Chondrocyte (in vitro differentiated cells): Measurements from ENCODE around the gene RER1. TPM values are rescaled to one million over a fixed set of nuclear protein-coding genes. Genes with fewer than 3 reads are reported as not detected.

Experiments
- DNase-seq: peaks from one replicate; pipeline ENCODE4 v3.0.0; 2021; ENCODE audit warnings: mixed read lengths, low spot score
- H3K27ac Mint-ChIP-seq: one replicate; pipeline ENCODE4 v1.8.0; 2021; ENCODE audit warnings: mild to moderate bottlenecking, moderate library complexity, mixed read lengths; ENCODE audit not compliant: unreplicated experiment
- H3K27me3 Mint-ChIP-seq: 2 replicates; pipeline ENCODE4 v1.8.0; 2021; ENCODE audit warnings: low read depth, mixed read lengths
- H3K36me3 Mint-ChIP-seq: 2 replicates; pipeline ENCODE4 v1.8.0; 2021; ENCODE audit warnings: low read depth, mixed read lengths
- H3K4me1 Mint-ChIP-seq: 2 replicates; pipeline ENCODE4 v1.8.0; 2021; ENCODE audit warnings: low read depth, mild to moderate bottlenecking, mixed read lengths
- H3K4me3 Mint-ChIP-seq: one replicate; pipeline ENCODE4 v1.8.0; 2021; ENCODE audit warnings: mild to moderate bottlenecking, moderate library complexity, mixed read lengths; ENCODE audit not compliant: unreplicated experiment
- H3K9me3 Mint-ChIP-seq: 2 replicates; pipeline ENCODE4 v1.8.0; 2021; ENCODE audit warnings: low read depth, mixed read lengths
- long read RNA-seq: library from polyadenylated mRNA; stranded (forward); transcript quantifications from one replicate; pipeline ENCODE4 v2.0.0, GENCODE V29; 2021
- total RNA-seq: library from RNA; stranded (reverse); gene quantifications from 3 replicates; pipeline ENCODE4 v1.2.1, GENCODE V29; 2021
- TF ChIP-seq, protein P1 (sequence below): fragments of 200-600 bp; sonication (generic); IDR thresholded peaks from 2 replicates; pipeline ENCODE4 v1.5.0; 2021; ENCODE audit warnings: antibody characterized with exemption, mild to moderate bottlenecking, moderate library complexity

The RER1 gene, protein sequence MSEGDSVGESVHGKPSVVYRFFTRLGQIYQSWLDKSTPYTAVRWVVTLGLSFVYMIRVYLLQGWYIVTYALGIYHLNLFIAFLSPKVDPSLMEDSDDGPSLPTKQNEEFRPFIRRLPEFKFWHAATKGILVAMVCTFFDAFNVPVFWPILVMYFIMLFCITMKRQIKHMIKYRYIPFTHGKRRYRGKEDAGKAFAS
- 158 to 177 TPM (median 175 TPM) in 3 replicates for total RNA-seq
- long read RNA-seq, transcript RER1-209 (7 exons, 3,044 nt), result major isoform, 258 of 403 reads
- long read RNA-seq, transcript RER1-202 (7 exons, 1,404 nt), result minor isoform, 13 of 403 reads
- long read RNA-seq, transcript RER1-207 (6 exons, 2,469 nt), result minor isoform, 14 of 403 reads
- long read RNA-seq, partial matches to known transcripts, result 28 of 403 reads
- long read RNA-seq, other reads (novel, unspliced or antisense), result 88 of 403 reads

DNA sequence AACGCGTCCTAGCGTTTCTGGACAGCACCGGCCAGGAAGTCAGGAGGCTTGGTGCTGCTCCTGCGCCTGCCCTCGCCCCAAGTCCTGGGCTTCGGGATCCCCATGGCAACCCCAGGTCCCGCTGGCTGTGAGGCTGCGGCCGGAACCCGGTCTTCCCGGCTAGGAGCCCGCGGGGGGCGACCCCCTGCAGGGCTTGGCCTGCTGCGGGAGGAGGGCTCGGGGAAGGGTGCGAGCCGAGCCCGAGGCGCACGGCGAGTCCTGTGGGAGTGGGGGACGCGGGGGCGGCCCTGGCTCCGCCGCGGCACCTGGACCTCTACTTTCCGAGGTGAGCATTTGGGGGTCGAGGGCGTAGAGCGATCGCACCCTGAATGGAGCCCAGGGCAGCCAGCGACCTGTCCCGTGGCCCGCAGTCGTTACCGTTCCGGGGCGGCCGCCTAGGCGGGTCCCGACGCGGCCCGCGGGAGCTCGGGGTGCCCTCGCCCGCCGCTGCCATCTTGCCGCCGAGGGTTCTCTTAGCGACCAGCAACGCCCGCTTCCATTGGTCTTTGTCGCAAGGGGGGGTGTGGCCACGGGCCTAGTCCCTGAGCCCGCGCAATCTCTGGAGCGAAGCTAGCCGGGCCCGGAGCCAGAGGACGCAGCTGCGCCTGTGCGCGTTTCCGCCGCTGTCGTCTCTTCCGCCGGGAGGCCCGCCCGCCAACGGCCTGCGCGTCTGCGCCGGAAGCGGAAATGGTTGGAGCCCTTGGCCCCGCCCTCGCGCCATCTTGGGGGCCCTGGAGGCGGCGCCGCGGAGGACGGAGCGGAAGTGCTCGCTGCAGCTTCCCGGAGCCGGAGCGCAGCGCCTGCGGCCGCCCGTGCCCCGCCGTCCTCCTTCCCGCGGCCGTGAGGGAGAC lies at the start of gene RER1, which contains the start of gene MORN1:
Gene RER1 (plus strand): TSS at position 801 of the 890 bp plus-strand sequence. CDS start 3,950 bp downstream, outside the sequence.
Gene MORN1 (minus strand): TSS at position 514 of the 890 bp plus-strand sequence. CDS start 21 bp downstream, at position 493.
- H3K4me1 Mint-ChIP-seq, result peaks cover 37% of the 10 kb centered on the region
- peak; percentile 99 for DNase-seq
- peak within 1 kb of the TSS; percentile 83 for H3K27ac Mint-ChIP-seq
- no peaks in the 10 kb centered on the region for H3K27me3 Mint-ChIP-seq
- TF ChIP-seq, protein P1, sequence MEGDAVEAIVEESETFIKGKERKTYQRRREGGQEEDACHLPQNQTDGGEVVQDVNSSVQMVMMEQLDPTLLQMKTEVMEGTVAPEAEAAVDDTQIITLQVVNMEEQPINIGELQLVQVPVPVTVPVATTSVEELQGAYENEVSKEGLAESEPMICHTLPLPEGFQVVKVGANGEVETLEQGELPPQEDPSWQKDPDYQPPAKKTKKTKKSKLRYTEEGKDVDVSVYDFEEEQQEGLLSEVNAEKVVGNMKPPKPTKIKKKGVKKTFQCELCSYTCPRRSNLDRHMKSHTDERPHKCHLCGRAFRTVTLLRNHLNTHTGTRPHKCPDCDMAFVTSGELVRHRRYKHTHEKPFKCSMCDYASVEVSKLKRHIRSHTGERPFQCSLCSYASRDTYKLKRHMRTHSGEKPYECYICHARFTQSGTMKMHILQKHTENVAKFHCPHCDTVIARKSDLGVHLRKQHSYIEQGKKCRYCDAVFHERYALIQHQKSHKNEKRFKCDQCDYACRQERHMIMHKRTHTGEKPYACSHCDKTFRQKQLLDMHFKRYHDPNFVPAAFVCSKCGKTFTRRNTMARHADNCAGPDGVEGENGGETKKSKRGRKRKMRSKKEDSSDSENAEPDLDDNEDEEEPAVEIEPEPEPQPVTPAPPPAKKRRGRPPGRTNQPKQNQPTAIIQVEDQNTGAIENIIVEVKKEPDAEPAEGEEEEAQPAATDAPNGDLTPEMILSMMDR, result no peak
- peaks cover 5% of the 10 kb centered on the region for H3K36me3 Mint-ChIP-seq
- H3K9me3 Mint-ChIP-seq, result no peaks in the 10 kb centered on the region
- peak within 1 kb of the TSS; percentile 80 for H3K4me3 Mint-ChIP-seq

DNA sequence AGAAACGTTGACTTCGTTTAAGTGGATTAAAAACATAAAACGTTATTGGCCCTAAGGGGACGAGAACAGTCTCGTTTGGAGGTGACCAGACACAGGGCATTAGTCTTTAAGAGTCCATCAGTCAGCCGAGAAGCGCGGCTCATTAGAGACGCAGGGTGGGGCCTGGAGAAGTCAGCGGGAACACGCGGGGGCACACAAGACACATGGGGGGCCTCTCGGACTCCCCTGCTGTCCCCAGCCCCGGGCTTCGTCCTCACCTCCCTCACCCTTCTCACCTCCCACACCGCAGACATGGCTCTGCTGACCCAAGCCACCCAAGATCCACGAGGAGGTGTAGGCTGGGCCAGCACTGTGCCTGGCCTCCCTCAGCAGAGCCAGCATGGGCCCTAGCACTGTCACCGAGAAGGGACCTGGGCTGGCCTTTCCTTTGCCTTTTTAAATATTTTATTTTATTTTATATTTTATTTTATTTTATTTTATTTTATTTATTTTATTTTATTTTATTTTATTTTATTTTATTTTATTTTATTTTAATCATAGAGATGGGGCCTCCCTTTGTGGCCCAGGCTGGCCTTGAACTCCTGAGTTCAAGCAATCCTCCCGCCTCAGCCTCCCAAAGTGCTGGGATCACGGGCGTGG lies 49.1 kb upstream of the RER1 start:
- TF ChIP-seq, protein P1, result no peak
- Mint-ChIP-seq H3K27me3 (no peaks in the 10 kb centered on the region), H3K9me3 (no peaks in the 10 kb centered on the region), H3K4me3 (no peak overlapping the region), H3K27ac (no peak overlapping the region), H3K36me3 (no peaks in the 10 kb centered on the region), H3K4me1 (no peaks in the 10 kb centered on the region)
- DNase-seq, result no peak

DNA sequence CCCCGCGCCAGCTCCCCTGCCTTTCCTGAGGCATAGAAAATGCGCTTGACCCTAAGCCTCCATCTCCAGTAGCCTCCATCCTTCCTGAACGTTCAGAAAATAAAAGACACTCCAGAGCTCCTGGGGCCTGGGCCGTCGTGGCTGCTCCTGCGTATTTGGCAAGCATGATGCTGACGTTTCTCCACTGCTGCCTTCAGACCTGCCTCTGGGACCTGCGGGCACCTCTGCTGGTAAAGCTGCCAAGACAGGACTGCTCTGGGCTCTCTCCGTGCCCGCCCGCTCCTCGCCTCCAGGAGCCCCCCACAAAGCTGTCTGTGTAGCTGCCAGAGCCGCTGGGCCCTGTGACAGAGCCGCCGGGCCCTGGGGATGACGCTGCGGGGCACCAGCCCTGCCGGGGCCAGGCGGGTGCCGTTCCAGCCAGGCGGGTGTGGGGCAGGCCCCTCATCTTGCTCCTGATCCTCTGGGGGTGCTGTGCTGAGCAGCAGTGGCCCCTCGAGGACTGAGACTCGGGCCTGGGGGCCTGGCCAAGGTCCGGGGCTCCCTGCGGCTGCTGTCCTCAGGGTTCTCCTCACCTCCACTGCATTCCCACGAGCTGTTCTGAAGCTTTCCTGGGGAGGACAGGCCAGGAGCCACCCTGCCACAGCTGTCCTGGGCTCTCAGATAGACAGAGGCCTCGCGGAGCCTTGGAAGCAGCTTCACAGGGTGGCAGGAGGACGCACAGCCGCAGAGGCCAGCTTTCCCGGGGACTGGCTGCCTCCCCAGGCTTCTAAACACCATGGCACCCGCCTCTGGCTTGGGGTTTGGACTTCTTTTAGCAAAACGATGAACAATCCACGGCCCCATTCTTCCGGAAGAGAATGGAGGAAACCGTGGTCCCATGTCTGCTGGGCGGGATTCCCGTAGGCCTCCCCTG lies 48.4 kb upstream of the RER1 start:
- no peak for DNase-seq
- Mint-ChIP-seq H3K36me3 (no peaks in the 10 kb centered on the region), H3K9me3 (no peaks in the 10 kb centered on the region), H3K4me1 (no peaks in the 10 kb centered on the region), H3K27ac (no peak overlapping the region), H3K27me3 (no peaks in the 10 kb centered on the region), H3K4me3 (no peak overlapping the region)
- TF ChIP-seq, protein P1, result no peak

GRCh38 chr1:2344121-2344681 lies 47.4 kb upstream of the RER1 start:
- no peaks in the 10 kb centered on the region for H3K36me3 Mint-ChIP-seq
- TF ChIP-seq, protein P1, result no peak
- H3K27me3 Mint-ChIP-seq, result no peaks in the 10 kb centered on the region
- H3K4me1 Mint-ChIP-seq, result peaks cover 3% of the 10 kb centered on the region
- H3K4me3 Mint-ChIP-seq, result no peak overlapping the region
- H3K27ac Mint-ChIP-seq, result no peak overlapping the region
- DNase-seq, result peak; percentile 92
- H3K9me3 Mint-ChIP-seq, result no peaks in the 10 kb centered on the region
